Activated naive CD4-positive, alpha-beta T cell treated with anti-CD3 and anti-CD28 coated beads, Interleukin-2, amount 50 U/mL, for 24 hours (primary cell): ENCODE results near the gene KCNMA1.

Source experiments
- H3K27ac Mint-ChIP-seq: one replicate; pipeline ENCODE4 v1.8.0; 2021; ENCODE audit warnings: mild to moderate bottlenecking, mixed read lengths
- H3K27me3 Mint-ChIP-seq: one replicate; pipeline ENCODE4 v1.8.0; 2021; ENCODE audit warnings: mixed read lengths
- H3K36me3 Mint-ChIP-seq: one replicate; pipeline ENCODE4 v1.8.0; 2021; ENCODE audit warnings: mixed read lengths
- H3K4me1 Mint-ChIP-seq: one replicate; pipeline ENCODE4 v1.8.0; 2021; ENCODE audit warnings: mixed read lengths
- H3K4me3 Mint-ChIP-seq: one replicate; pipeline ENCODE4 v1.8.0; 2021; ENCODE audit warnings: mild to moderate bottlenecking, mixed read lengths
- H3K9me3 Mint-ChIP-seq: one replicate; pipeline ENCODE4 v1.8.0; 2021; ENCODE audit warnings: mixed read lengths

Gene KCNMA1

DNA sequence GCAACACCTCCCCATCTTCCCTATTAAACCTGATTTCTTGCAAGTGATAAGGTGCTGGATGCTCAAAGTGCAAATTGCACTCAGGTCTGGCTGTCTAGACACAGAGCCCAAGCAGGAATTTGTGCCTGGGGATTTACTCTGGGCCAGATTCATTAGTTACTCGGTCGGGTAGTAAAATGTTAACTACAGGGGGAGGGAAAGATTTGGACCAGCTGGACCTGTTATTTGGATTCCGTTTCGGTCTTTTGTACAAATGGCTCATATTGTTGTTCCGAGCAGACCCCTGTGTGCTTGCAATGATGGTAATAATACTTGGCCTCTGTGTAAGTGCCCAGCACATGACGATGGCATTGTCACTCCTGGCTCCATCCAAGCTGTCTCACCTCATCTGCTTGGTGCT, 609.6 kb downstream of the KCNMA1 start:
- no peak overlapping the region for H3K27ac Mint-ChIP-seq
- no peaks in the 10 kb centered on the region for H3K36me3 Mint-ChIP-seq
- H3K27me3 Mint-ChIP-seq: peaks cover 6% of the 10 kb centered on the region
- H3K9me3 Mint-ChIP-seq: no peaks in the 10 kb centered on the region
- no peaks in the 10 kb centered on the region for H3K4me1 Mint-ChIP-seq
- H3K4me3 Mint-ChIP-seq: no peak overlapping the region

DNA sequence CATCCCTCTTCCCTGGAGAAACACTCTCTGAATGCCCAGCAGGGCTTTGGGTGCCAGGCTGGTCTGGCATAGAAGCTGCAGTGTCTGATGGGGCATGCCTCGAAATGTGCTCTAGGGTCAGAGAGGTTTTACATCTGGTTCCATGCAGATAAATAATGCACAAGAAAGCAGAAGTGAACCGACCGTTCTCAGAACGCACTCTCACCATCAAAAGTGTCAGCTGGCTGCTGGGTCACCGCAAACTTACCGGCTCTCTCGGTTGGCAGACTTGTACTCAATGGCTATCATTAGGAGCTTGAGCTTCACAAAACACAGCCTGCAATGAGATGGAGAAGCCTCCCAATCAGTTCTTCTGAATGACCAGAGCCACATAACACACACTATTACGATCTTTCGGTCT, 610.0 kb downstream of the KCNMA1 start:
- Mint-ChIP-seq H3K27me3 (peaks cover 8% of the 10 kb centered on the region), H3K4me1 (no peaks in the 10 kb centered on the region), H3K9me3 (no peaks in the 10 kb centered on the region), H3K4me3 (no peak overlapping the region), H3K27ac (no peak overlapping the region), H3K36me3 (no peaks in the 10 kb centered on the region)

DNA sequence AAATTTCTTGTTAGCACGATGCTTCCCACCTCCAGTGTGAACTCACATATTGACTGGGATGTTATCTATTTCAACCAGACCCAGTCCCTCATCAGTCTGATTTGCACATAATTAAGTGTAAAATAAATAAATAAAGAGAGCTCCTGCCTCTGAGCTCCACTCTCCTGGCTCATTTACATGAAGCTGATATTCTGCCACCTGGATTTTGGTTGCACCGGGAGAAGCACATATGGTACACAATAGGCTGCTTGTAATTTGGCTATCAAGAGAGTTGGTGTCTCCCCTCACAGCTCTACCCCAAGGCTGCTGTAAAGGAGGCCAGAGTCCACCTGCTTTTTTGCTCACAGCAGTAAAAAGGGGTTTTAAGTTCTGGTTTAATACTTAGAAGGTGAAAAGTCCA, 610.5 kb downstream of the KCNMA1 start:
- Mint-ChIP-seq H3K9me3 (no peaks in the 10 kb centered on the region), H3K27me3 (peaks cover 8% of the 10 kb centered on the region), H3K27ac (no peak overlapping the region), H3K4me3 (no peak overlapping the region), H3K4me1 (no peaks in the 10 kb centered on the region), H3K36me3 (no peaks in the 10 kb centered on the region)

DNA sequence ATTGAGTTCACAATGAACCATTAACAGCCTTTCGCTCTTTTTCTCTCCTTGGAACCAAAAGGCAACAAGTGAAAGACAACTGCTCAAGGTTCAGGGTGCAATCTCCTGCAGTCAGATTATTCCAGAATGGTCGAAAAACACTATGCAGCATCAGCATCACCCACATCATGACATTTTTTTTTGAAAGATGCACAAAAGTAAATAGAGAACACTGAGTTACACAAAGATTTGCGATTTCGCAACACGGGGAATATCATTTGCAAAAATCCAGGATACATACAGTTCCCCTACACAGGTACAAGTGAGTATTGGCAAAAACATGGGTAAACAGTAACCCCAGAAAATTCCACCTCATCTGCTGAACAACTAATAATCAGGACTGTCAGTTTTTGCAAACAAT, 611.5 kb downstream of the KCNMA1 start:
- no peaks in the 10 kb centered on the region for H3K9me3 Mint-ChIP-seq
- no peaks in the 10 kb centered on the region for H3K4me1 Mint-ChIP-seq
- no peaks in the 10 kb centered on the region for H3K36me3 Mint-ChIP-seq
- no peak overlapping the region for H3K27ac Mint-ChIP-seq
- no peak overlapping the region for H3K4me3 Mint-ChIP-seq
- H3K27me3 Mint-ChIP-seq: peaks cover 8% of the 10 kb centered on the region

DNA sequence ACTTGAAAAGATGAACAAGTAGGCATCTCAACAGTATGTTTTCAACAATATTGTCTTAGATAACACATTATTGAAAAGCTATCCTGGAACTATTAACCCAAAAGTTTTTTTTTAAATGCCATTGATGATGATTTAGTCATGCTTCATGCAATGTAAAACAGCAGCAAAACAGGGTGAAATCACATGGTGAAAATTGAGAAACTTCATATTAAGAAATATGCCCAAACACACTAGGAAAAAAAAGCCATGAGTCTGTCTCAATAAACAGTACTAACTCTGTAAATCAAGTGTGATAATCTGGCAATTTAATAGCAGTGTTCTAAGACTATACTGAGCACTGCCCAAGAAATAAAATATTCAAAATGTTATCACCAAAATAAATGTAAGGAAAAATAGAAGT, 613.1 kb downstream of the KCNMA1 start:
- H3K4me1 Mint-ChIP-seq: no peaks in the 10 kb centered on the region
- no peak overlapping the region for H3K27ac Mint-ChIP-seq
- no peak overlapping the region for H3K4me3 Mint-ChIP-seq
- H3K9me3 Mint-ChIP-seq: no peaks in the 10 kb centered on the region
- no peaks in the 10 kb centered on the region for H3K36me3 Mint-ChIP-seq
- peaks cover 8% of the 10 kb centered on the region for H3K27me3 Mint-ChIP-seq

DNA sequence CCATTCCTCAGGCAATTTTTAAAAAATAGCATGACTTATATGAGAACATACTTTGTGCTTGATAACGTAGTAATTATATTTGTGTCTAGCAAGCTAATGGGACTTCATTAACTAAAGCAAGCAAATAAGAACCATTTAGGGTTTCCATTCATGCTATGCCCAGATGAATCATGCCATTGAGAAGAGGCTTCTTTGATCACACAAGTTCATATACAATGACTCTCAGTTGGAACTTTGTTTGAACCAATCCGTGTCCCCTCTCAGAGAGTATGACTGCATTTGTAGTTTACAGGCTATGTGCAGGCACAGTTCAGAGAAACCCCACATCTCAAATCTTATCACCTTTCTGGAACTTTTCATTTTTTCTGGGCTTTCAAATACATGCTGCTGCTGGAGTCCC, 614.2 kb downstream of the KCNMA1 start:
- Mint-ChIP-seq H3K27ac (no peak overlapping the region), H3K27me3 (peaks cover 7% of the 10 kb centered on the region), H3K9me3 (no peaks in the 10 kb centered on the region), H3K36me3 (no peaks in the 10 kb centered on the region), H3K4me3 (no peak overlapping the region), H3K4me1 (no peaks in the 10 kb centered on the region)

DNA sequence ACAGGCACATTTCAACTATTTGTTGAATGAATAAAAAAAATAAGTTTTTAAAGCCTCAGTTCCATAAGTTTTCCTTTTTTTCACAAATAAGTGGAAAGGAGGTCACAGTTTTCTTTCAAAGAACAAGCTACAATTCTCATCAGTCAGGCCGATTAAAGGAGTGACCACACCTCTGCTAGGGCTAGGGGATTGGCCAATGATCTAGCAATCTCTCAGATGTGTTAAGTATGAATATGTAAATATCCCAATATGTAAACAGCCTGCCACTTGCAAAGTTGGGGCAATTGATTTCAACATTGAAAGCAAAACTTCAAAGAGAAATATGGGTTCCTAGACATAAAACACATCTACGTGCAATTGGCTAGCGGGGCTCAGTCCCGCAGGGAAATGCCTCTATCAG, 614.9 kb downstream of the KCNMA1 start:
- H3K4me1 Mint-ChIP-seq: no peaks in the 10 kb centered on the region
- H3K4me3 Mint-ChIP-seq: no peak overlapping the region
- H3K27ac Mint-ChIP-seq: no peak overlapping the region
- H3K36me3 Mint-ChIP-seq: no peaks in the 10 kb centered on the region
- H3K27me3 Mint-ChIP-seq: peaks cover 6% of the 10 kb centered on the region
- H3K9me3 Mint-ChIP-seq: no peaks in the 10 kb centered on the region

DNA sequence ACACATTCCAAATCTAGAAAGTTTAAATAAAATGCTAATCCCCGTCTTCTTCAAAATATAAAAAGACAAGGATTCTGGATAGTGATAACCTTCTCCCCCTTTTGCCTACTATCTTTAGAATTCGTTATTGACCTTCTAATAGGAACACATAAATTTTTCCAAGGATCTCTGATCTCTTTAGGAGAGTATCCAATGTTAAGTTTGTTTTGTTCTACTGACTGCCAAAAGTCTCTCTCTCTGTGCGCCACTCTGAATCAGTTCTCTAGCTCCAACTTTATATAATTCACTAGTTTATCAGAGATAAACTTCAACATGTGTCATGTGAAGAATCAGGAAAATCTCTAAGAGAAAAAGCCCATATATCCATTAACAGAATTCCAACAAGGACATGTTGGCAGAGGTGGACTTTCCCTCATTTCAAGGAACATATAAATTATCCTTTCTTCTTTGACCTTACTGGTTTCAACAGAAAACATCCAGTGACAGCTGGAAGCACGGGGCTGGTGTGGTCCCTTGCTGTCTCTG, 615.6 kb downstream of the KCNMA1 start:
- Mint-ChIP-seq H3K36me3 (no peaks in the 10 kb centered on the region), H3K27ac (no peak overlapping the region), H3K27me3 (peaks cover 6% of the 10 kb centered on the region), H3K9me3 (no peaks in the 10 kb centered on the region), H3K4me1 (no peaks in the 10 kb centered on the region), H3K4me3 (no peak overlapping the region)

DNA sequence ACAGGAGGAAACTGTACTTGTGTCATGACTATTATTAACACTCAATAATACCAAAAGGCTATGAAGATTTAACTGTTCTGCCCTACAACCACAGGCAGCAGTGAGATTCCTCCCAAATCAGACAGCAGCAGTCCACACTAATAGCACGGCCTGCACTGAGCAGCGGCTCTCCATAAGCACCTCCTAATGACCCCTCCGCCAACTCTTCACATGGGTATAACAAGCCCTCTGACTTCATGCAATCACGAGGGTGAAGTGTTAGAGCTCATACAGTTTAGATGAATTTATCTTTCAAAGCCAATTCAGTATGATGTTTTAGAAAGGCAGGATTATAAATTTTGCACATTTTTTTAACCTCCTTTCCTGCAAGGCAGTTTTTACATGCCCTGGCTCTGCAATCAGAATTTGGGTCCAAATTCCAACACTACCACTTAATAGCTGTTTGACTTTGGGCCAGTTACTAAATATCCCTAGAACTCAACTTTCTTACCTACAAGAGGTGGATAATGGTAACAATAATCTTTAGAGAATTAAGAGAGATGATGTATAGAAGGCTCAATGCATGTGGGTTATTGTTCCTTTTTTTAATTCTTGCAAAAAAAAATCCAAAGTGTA, 617.1 kb downstream of the KCNMA1 start:
- H3K27ac Mint-ChIP-seq: no peak overlapping the region
- H3K27me3 Mint-ChIP-seq: peaks cover 10% of the 10 kb centered on the region
- no peaks in the 10 kb centered on the region for H3K4me1 Mint-ChIP-seq

DNA sequence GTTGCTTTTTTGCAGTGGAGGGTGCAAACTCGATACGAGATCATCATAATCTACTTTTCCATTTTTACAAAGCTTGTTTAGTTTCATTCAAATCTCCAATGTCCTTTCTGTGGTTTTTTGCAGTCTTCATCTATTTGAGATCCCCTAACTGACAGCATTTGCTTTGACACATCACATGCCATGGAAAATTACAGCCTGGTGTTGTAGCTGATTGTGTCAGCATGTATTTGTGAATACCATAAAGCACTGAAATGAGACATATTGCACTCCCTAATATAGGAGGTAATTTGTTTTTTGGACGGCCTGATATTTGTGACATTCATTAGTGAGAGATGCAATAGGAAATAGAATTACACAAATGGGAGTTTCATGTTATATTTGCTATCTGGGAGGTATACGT, 620.8 kb downstream of the KCNMA1 start:
- Mint-ChIP-seq H3K4me1 (no peaks in the 10 kb centered on the region), H3K27me3 (peaks cover 4% of the 10 kb centered on the region), H3K9me3 (no peaks in the 10 kb centered on the region), H3K4me3 (no peak overlapping the region), H3K27ac (no peak overlapping the region), H3K36me3 (no peaks in the 10 kb centered on the region)

More for the DNA sequence above, 617.1 kb downstream of the KCNMA1 start:
- Mint-ChIP-seq H3K36me3 (no peaks in the 10 kb centered on the region), H3K9me3 (no peaks in the 10 kb centered on the region), H3K4me3 (no peak overlapping the region)

DNA sequence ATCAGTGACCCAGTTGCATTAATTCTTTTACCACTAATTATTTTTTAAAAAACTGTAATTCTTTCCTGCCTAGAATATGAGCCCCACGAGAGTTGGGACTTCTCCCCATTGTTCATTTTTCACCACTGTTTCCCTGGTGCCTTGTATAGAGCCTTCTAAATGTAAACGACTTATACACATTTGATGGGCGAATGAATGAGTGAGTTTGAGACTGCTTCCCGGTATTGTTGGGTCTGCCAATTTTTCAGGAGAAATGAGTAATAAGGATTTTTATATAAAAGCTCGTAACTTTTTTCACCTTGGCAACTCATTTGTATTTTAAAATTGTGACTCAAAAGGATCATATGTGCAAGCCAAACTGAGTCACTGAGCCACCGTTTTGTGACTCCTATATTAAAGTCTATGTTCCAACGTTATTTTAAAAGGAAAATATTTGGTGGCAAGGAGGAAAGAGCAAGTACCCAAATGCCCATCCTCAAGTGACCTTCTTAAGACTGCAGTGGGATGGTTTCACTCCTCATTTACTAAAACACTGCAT, 621.3 kb downstream of the KCNMA1 start:
- no peaks in the 10 kb centered on the region for H3K36me3 Mint-ChIP-seq
- no peak overlapping the region for H3K27ac Mint-ChIP-seq
- H3K4me3 Mint-ChIP-seq: no peak overlapping the region
- no peaks in the 10 kb centered on the region for H3K4me1 Mint-ChIP-seq
- H3K27me3 Mint-ChIP-seq: peaks cover 6% of the 10 kb centered on the region
- no peaks in the 10 kb centered on the region for H3K9me3 Mint-ChIP-seq

DNA sequence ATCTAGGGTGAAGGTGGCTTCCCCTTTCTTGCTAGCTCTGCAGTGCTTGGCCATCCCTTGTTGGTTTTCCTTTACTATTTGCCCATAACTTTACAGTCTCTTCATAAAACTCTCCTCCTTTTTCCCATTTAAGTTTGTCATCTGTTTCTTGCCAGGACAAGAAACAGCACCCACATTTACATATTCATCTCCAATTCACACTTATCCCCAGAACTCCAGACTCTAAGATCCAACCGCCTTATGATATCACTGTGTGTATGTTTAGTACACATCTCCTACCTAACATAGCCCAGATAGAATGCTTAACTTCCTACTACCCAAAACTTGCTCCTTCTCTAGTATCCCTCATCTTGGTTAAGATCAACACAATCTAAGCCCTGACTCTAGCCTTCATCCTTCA, 622.2 kb downstream of the KCNMA1 start:
- H3K36me3 Mint-ChIP-seq: no peaks in the 10 kb centered on the region
- no peaks in the 10 kb centered on the region for H3K9me3 Mint-ChIP-seq
- H3K4me3 Mint-ChIP-seq: no peak overlapping the region

DNA sequence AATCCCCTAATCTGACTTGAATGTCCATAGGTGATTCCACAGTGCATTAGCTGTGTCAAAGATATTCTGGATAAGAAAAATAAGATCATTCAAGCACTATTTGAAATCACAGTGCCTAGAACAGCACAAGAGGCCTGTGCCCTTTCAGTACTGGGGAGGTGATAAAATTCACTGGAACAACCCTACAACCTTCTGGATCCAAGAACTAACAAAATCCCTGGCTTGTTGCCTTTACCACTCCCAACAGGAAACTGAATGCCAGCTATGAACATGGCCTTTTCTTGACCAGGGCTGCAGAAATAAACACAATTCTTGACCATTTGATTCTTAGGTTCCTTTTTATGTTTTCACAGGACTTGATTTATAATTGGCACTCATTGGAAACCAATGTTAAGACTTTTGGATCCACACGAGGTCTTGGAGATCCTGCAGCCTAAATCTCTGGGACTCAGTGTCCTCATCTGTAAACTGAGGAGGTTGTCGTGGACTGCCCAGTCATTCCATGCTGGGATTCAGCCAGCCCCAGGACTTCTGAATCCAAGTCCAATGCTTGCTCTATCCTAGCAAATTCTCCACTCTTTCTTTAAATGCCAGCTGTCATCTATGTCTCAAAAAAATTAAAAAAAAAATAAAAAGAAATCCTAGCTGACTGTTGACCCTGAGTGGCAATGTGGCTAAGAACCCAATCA, 624.7 kb downstream of the KCNMA1 start:
- Mint-ChIP-seq H3K36me3 (no peaks in the 10 kb centered on the region), H3K4me1 (no peaks in the 10 kb centered on the region), H3K27ac (no peak overlapping the region), H3K9me3 (no peaks in the 10 kb centered on the region), H3K27me3 (peaks cover 6% of the 10 kb centered on the region), H3K4me3 (no peak overlapping the region)

More for the DNA sequence above, 622.2 kb downstream of the KCNMA1 start:
- no peak overlapping the region for H3K27ac Mint-ChIP-seq
- no peaks in the 10 kb centered on the region for H3K4me1 Mint-ChIP-seq
- peaks cover 6% of the 10 kb centered on the region for H3K27me3 Mint-ChIP-seq

DNA sequence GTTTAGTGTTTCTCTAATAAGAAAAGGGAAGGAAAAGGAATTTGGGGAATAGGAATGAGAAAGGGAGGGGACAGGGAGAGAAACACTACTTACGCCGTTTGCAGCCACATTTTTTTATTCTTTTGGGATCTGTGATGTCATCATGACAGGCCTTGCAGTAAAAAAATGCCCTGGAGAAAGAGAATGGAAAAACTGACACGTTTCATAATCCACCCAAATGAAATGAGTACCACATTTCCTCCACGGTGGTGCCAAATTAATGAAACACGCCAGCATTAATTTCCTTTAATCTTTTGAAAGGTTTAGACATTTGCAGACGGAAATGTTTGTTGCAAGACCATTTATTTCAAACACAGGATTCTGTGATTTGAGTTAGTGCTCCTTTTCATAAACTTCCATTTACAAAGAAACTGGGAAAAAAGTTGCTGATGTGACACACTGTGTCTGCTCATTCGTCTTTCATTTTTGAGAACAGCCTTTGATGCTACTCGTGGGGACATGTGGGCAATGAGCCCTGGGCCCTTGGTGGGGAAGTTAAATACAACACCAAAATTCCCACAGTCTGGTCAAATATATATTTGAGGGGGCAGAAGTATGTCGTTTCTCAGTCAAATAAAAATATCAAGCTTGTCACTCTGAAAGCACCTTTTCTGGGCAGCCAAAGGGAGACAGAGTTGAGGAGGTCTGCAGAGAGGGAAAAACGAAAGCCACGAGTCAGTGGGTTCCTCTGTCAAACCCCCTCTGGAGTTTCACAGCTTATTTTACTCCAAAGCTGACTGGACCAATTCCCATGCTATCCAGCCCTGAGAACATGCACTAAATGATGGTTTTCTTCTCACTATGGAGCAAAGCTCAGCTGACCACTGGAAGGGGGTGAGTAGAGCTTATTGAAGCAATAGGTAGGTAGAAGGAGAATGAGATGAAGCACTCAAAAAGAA, 625.5 kb downstream of the KCNMA1 start:
- Mint-ChIP-seq H3K27ac (no peak overlapping the region), H3K4me3 (no peak overlapping the region), H3K4me1 (no peaks in the 10 kb centered on the region), H3K27me3 (peaks cover 6% of the 10 kb centered on the region), H3K36me3 (no peaks in the 10 kb centered on the region), H3K9me3 (no peaks in the 10 kb centered on the region)

DNA sequence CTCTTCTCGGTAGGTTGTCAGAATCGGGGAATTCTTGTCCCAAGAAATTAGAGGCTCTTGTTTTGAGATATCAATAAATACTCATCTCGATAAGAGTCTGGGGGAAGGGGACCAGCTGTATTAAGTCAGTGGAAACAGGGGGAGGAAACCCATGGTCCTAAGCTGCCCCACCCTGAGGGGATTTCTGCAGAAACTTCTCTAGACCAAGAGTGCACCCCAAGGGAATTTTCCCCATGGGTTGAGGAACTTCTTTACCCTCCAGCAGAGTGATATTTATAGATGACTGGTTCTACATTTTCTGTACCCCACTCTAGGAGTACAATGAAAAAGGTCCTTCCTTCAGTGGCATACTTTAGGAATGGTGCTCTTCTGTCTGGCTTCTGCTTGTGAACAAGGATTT, 627.2 kb downstream of the KCNMA1 start:
- Mint-ChIP-seq H3K27ac (no peak overlapping the region), H3K9me3 (no peaks in the 10 kb centered on the region), H3K27me3 (peaks cover 2% of the 10 kb centered on the region), H3K4me3 (no peak overlapping the region), H3K36me3 (no peaks in the 10 kb centered on the region), H3K4me1 (no peaks in the 10 kb centered on the region)
